GM19025 (cell line): ENCODE data around the gene HYAL1.
A peak's percentile ranks its signal among the peaks of the same experiment; 100 is the strongest.
"Not testable (repeated sequence)": the region's sequence is repeated elsewhere in the genome, so short reads cannot be mapped to it uniquely, and the experiment has no call there.

Experiments used
- ATAC-seq: cut with Tn5 transposase; IDR thresholded peaks from one replicate; pipeline ENCODE4 v1.9.1; 2021; ENCODE audit warnings: mild to moderate bottlenecking, low read depth, moderate library complexity; ENCODE audit not compliant: unreplicated experiment

HYAL1 gene

DNA sequence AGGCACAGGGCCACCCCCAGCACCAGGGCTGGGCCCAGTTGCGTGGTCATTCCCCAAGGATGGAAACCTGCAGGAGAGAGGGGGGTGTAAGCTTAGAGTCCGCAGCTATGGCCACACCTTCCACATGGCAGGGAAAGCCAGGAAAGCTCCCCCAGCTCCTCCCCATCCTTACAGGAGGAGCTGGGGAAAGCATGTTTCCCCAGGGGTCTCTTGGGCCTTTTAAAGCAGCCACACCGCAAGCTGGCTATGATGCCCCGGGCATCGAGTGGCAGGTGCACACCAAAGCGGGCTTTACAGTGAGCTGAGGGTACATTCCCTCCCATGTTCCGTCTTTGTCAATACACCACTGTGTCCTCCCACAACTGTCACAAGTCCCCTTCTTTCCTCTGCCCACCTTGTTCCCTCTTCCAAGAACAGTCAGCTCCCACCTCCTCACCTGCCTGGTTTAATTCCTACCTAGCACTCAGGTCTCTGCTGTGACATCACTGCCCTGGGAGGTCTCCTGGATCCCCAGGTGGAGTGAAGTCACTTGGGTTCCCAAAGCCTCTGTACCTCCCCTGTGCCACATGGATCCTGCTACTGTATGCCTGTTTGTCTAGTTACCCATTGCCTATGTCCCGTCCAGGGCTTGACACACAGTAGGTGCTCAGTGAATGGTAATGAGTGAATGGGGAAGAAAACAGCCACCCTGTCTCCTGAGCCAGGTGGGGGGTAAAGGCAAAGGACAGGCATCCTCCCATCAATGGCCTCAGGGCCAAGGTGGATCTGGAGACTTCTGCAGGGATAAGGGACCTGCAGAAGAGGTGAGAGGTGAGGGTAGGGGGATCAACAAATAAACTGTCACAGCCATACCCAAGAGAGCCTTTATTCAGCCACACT lies 7.6 kb downstream of the HYAL1 start:
- ATAC-seq, result no peak

DNA sequence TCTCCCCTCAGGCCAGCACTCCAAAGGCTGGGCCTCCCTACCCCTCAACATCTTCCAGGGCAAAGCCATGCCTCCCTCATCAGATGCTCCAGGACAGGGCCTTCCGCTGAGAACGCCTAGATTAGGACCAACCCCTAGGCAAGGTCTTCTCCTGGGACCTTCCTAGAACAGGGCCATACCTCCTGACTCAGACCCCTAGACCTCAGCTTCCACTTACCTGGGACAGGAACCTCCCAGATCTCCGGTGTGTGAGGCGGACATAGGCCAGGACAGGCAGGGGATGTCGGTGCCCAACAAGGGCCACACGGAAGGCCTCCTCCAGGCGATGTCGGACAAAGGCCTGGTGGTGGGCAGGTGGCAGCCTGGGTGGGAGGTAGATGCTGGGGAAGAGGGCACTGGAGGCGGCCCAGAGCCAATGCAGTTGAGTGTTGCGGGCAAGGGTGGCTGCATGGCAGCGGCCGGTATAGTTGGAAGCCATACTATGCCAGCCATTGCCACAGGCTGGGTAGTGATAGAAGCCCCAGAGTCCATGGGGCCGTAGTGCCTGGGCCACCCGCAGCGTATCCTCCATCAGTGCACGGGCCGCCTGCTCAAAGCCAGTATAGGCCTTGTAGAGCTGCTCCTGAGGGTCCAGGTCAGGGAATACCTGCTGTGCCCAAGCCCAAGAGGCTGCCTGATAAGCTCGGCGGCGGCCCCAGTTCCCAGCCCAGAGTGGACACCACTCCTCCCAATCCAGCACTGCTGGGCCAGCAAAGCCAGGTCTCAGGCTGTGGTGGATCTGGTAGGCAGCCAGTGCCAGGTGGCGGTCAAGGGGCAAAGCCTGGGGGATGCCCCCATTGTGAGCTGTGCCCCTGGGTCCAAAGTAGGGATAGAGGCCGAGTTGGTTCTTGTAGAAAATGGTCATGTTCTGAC lies 8.6 kb downstream of the HYAL1 start:
- ATAC-seq, result no peak

DNA sequence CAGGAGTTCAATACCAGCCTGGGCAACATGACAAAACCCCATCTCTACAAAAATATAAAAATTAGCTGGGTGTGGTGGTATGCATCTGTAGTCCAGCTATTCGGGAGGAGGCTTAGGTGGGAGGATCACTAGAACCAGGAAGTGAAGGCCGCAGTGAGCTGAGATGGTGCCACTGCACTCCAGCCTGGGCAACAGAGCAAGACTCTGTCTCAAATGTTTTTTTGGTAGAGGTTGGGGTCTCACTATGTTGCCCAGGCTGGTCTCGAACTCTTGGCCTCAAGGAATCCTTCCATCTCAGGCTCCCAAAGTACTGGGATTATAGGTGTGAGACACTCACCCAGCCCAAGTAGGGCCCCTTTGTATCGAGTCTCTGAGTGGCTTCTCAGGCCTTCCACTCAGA lies 9.3 kb downstream of the HYAL1 start:
- no peak for ATAC-seq

DNA sequence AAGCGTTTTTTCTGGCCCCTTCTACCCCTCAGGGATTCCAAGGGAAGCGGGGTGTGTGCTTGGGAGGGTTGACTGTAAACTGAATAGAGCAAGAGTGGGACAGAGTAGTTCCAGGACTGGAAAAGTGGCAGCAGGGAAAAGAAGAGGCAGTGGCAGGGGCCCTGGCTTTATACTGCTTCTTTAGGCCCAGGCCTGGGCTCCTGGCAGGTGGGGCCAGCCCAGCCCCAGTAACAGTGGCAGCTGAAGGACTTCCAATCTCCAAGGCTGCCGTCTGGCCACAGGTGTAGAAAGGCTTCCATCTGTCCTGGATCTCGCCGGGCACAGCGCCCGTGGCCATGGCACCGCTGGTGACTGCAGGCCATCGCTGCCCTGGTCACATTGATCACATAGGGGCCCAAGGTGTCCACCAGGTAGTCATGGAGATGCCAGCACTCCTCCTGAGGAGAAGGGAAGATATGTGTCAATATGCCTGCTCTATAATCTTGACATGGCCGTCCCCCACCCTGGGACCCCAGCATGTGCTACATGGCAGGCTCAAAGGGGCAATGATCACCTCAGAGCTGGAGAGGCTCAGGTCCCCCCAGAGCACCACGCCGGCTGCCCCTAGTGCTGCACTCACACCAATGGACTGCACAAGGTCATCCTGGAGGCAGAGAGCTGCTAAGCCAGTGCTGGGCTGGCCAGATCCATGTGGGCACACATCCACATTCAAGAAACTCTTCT lies 10.1 kb downstream of the HYAL1 start:
- no peak for ATAC-seq

DNA sequence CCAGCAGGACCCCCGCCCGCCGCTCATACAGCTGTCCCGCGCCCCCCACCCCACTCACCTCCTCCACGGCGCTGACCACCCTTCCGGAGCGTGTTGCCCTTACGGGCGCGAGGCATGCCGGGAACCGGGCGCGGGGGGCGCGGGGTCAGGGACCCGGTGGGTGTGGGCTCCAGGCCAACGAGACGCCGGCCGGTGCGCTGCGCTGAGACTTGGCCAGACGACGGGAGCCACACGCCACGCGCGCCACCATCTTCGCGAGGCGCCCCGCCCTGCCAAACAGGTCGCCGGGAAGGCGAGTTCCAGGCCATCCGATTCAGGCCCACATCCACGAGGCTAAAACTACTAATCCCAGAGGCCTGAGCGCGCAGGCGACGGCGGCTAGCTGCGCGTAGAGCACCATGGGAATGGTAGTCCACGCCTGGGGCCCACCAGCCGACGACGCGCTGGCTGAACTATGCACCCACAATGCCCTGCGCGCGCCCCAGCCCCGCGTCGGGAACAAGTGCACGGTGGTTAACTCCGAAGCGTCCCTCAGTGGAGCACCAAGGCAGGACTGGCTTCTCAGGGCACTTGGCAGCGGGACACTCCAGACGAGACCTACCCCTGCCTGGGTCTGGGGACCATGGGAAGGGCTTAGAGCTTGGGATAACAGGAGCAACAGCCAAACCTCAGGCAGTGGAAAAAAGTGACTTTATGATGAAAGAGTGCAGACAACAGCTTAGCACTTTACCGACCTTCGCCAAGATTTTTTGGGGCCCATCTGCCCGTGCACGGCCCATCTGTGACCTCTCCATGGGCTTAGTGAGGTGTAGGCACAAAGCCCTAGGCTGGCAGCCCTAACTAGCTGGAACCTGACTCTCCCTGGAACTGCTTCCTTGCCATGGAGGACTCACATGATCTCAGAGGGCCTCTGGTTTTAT lies 11.0 kb downstream of the HYAL1 start, which contains the start of gene IFRD2:
Gene IFRD2, minus strand, starts transcription at position 271 of the 920 bp plus-strand sequence. Its CDS starts 155 bp downstream, at position 116.
- ATAC-seq, result peak; percentile 95

DNA sequence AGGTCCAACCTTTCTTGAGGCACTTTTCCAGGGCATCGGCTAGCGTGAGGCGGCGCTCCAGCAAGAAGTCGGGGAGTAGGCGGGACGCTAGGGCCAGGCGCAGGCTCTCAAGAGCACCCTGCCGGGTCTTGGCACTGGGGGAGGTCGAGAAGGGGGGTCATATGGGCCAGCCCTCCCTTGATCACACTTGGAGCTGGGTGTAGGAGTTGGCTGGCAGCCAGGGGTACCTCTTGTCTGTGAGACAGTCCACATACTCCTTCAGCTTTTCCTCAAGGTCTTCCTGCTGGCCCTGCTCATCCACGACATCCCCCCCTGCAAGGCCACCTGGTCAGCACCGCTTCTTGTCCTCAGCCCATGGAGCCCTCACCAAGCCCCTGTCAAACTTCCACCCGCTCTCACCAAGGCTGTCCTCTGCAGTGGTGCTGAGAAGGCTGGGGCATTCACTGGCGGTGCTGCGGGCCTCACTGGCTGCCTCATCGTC lies 13.2 kb downstream of the HYAL1 start:
- no peak for ATAC-seq

- ATAC-seq, result no peak
Measured at GRCh38 chr3:50289130-50289529, 14.2 kb downstream of the HYAL1 start.

GRCh38 chr3:50288387-50289007 lies 14.9 kb downstream of the HYAL1 start:
- no peak for ATAC-seq

GRCh38 chr3:50287262-50287661 lies 16.1 kb downstream of the HYAL1 start:
- ATAC-seq, result no peak

DNA sequence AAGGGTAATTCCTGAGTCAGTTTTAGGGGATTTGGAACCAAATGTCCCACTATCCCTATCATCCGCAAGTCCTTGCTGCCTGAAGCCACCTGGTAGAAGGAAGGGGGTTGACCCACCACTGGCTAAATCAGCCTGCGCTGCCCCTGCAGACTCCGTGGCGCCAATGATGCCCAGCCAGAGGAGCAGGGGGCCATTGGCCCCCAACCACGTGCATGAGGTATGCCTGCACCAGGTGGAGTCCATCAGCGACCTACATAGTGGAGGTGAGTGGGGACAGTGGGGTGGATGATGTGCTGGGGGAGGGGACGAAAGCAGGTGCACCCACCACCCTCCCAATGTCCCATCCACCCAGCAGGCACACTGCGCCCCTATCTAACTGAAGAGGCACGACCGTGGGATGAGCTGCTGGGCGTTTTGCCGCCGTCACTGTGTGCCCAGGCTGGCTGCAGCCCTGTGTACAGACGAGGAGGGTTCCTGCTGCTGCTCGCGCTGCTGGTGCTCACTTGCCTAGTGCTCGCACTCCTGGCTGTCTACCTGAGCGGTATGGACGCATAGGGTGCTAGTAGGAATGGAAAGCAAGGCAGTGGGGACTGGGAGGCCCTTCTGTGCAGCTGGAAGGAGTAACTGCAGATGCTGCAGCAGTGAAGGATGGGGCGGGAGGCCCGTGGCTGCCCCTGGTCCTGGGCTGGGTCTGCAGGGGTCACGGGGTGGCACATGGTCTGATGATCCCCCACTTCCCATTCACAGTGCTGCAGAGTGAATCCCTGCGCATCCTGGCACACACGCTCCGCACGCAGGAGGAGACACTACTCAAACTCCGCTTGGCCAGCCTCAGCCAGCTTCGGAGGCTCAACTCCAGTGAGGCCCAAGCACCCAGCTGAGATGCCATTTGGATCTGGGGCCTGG lies 16.8 kb downstream of the HYAL1 start:
- ATAC-seq, result no peak

- ATAC-seq, result not testable (repeated sequence)
Measured at GRCh38 chr3:50284121-50284520, 19.3 kb downstream of the HYAL1 start.

- no peak for ATAC-seq
Measured at GRCh38 chr3:50279255-50280016, 23.9 kb downstream of the HYAL1 start.

GRCh38 chr3:50278880-50279224 lies 24.5 kb downstream of the HYAL1 start, which contains the start of gene LSMEM2:
Gene LSMEM2, plus strand, starts transcription at chr3:50279087. Its CDS starts 27 bp downstream, at chr3:50279114.
- ATAC-seq, result no peak

DNA sequence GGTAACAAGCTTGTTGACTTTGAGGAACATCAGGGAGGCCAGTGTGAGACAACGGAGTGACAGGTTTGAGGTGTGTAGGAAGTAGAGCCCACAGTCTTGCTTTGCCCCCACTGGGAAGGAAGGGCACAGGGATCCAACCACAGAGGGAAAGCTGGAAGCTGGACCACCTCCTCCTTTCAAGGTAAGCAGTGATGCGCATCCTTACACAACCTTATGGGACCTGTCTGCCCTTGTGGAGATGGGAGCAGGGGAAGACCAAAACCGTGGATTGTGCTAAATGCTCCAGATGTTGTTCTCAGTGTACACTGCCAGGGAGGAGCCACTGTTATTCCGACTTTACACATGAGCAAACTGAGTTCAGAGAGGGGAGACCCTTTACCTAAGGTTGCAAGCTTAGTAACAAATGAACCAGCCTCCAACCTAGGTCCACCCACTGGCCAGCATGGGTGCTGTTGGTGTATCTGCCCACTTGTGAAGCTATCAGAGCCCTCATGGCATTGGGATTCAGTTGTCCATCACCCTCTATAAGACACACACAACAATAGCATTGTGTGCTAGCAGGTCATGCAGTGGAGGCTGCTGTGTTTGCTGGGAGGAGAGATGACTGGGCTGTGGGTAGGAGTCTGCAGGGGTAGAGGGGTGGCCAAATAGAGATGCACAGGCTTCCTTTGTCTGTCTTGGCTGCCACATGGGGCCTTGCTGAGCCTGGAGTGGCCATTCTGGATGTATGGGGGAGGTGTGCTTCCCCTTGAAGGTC lies 25.1 kb downstream of the HYAL1 start:
- no peak for ATAC-seq

DNA sequence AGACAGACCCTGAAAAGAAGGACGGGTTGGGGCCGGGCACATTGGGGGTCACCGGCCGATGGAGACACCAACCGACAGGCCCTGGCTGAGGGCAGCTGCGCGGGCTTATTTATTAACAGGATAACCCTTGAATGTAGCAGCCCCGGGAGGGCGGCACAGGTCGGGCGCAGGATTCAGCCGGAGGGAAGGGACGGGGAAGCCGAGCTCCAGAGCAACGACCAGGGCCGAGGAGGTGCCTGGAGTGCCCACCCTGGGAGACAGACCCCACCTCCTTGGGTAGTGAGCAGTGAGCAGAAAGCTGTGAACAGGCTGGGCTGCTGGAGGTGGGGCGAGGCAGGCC lies 26.6 kb downstream of the HYAL1 start:
- no peak for ATAC-seq

DNA sequence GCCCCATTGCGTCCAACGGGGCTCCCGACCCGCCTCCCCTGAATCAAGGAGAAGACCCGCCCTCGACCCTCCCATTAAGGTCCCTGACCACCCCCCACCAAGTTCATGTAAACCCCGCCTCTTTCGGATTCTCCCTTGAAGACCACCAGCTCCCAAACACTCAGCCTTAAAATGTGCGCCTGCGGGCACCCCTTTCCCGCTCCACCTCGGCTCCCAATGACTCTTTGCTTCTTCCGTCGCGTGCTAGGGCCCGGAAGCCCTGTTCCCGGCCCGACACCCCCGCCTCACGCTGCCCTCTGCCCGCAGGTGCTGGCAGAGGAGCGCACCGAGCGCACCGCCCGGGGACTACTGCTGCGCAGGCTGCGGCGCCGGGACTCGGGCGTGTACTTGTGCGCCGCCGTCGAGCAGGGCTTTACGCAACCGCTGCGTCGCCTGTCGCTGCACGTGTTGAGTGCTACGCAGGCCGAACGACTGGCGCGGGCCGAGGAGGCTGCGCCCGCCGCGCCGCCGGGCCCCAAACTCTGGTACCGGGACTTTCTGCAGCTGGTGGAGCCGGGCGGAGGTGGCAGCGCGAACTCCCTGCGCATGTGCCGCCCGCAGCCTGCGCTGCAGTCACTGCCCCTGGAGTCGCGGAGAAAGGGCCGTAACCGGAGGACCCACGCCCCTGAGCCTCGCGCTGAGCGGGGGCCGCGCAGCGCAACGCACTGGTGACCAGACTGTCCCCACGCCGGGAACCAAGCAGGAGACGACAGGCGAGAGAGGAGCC lies 27.2 kb downstream of the HYAL1 start:
- ATAC-seq, result no peak
